HG02870 (cell line): ENCODE results near the gene CEP164.

Source experiments
- ATAC-seq: cut with Tn5 transposase; IDR thresholded peaks from one replicate; pipeline ENCODE4 v1.9.1; 2021; ENCODE audit warnings: mild to moderate bottlenecking, moderate library complexity; ENCODE audit not compliant: unreplicated experiment

The CEP164 gene

DNA sequence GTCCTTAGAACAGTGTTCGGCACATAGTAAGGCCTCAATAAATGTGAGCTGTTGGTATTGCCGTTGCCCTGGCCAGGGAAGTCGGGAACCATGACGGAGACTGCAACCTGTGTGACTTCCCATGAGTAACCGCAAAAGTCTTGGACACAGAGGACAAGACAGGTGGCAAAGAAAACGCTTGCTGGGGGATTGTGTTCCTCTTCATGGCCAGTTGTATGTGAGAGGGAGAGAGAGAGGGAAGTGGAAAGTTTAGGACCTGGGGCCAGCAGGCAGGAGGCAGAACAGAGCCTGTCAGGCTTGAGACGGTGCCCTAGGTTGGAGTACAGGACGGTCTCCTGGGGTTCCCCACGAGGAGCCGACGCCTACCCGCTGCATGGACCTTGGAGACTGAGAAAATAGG lies 90.2 kb downstream of the CEP164 start:
- ATAC-seq = no peak

DNA sequence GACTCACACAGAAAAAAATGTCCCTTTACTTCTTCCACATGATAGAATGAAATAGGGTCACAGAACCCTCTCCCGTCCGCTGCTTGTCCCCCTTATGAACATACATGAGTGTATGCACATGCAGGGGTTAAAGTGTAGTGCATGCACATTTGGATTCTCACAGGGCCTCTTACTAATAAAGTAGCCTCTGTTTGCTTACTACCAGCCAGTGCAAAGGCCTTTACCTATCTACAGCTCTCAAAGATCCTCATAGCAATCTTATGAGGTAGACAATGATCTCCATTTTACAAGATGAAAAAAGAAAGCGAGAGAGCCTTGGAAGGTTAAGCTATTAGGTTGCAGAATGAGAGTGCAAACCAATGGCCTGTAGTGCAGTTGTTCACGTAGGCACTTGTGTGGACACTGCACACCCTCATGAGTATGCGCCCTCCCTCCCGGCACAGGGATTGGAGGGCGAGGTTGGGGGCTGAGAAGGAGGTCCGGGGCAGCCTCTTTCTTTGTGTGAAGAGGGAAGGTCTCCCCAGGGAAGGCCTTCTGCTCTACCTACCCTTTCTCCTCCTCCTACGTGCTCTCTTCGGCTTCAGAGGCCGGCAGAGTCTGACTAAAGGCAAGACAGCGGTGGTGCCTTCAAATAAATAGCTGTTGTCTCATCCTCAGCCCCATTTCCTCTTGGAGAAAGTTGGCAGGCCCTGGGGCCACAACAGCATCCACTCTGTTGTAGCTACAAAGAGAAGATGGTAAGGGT lies 91.3 kb downstream of the CEP164 start:
- ATAC-seq = no peak

GRCh38 chr11:117419482-117420142 lies 92.0 kb downstream of the CEP164 start:
- ATAC-seq = no peak

GRCh38 chr11:117420143-117420485 lies 92.5 kb downstream of the CEP164 start:
- no peak for ATAC-seq

GRCh38 chr11:117420598-117420997 lies 92.9 kb downstream of the CEP164 start:
- ATAC-seq = no peak

GRCh38 chr11:117421041-117421440 lies 93.4 kb downstream of the CEP164 start:
- ATAC-seq = no peak

DNA sequence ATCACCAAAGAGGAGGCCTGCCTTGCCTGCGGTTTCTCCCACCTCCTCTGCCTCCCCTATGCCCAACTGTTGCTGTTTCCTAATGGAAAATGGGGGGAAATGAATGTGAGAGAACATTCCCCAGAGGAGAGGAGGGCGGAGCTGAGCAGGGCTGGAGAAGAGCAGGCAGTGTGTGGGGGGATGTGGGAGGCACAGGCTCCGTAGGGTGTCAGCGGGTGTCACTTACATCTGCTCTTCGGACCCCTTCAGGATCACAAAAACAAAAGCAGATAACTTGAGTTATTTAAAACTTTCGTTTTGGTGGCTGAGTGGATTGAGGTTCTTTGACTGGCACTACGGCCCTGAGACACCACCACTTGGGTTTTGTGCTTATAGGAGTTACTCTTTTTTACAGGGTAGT lies 93.8 kb downstream of the CEP164 start:
- ATAC-seq = no peak

DNA sequence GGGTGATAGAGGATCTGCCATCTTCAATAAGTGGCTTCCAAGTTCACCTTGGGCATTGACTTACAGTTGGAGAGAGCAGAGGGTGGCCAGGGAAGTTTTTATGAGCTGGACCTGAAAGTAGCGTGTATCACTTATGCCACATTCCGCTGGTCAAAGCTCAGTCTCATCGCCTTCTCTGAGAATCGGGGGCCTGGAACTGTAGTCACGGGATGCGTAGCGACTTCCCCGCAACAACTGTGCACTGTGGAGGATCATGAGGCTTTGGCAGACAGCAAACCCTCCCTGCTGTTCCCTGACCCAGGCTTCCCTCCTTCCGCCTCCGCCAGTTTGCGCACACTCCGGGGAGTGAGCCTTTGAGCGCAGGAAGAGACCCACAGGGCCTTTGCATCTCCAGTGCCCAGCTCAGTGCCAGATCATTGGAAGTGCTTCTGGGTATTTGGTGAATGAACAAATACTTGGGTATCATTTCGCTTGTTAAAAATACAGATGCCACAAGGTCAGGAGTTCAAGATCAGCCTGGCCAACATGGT lies 95.5 kb downstream of the CEP164 start:
- ATAC-seq = no peak

DNA sequence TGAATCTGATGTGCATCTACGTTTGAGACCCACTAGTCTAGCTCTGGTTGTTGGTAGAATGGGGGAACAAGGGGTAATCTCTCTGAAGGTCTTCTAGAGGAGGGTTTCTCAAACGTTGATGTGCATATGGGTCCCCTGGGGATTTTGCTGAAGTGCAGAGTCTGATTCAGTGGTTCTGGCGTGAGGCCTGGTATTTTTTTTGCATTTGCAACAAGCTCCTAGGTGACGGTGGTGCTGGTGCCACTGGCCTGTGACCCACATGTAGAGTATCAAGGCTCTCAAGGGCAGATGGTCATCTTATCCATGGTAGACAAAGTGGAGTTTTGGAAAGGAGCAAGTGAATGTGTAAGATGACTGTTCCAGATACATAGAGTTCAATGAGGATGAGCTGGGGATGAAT lies 97.1 kb downstream of the CEP164 start:
- ATAC-seq = no peak

DNA sequence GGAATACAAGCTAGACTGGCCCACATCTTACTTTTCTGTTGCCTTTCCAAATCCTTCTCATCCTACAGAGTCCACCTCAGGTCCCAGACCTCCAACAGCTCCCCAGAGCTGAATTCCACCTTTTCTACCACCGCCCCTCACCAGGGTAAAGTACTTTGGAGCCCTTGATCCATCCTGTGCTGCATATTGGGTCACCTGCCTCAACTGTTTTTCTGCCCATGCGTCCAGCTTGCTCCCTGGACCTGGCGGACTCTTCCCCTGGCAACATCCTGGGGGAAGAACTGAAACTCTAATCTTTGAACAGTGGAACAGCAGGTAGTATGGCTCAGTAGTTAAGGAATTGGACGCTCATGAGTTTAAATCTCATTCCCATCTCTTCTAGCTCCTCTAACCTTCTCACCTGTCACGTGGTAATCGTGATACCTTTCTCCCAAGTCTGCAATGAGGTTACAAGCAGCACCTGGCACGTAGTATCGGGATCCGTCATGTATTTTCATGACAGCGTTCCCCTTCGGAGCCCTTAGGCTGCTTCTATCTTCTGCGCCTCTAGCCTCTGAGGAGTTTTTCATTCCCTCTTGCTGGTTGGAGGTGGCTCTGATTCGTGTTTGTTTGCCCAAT lies 98.1 kb downstream of the CEP164 start:
- no peak for ATAC-seq

DNA sequence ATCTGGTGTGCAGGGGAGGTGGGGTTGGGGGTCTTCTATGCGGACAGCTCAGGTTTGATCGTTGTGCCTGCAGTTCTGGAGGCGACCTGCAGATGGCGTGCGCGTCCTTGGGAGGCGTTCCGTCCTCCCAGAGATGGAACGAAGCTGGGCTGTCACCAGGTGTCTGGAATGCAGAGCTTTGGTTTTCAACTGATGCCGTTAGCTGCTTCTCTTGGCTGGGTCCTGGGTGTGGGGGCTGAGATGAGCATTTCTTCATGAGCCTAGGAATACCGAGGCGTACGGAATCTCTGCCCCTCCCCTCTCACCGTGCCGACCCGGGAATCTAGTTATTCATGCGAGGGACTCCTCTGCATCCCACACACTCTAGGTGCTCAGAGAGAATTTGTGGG lies 98.6 kb downstream of the CEP164 start:
- ATAC-seq = no peak

GRCh38 chr11:117426941-117427340 lies 99.3 kb downstream of the CEP164 start:
- no peak for ATAC-seq

DNA sequence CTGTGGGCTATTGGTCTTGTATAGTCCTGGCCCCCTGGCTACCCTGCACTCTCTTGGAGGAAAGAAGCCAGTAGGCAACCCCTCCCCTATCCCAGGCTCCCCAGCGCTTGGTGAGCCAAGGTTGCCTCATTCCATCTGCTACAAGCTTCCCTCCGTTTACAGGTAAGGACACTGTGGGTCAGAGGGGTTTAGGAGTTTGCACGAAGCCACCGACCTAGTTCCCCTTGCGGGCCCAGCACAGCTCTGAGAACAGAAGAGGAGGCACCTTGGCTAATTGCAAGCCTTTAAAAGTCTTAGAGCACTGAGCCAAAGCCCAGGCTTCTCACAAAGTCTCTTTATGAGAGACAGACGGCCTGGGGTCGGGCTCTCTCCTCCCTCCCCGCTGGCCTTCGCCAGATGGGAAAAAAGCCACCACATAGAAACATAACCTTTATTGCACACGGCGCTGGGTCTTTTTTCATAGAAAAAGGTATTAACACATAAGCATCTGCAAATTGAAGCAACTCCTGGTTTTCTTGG lies 99.8 kb downstream of the CEP164 start:
- no peak for ATAC-seq

GRCh38 chr11:117428186-117428855 lies 100.7 kb downstream of the CEP164 start:
- ATAC-seq = no peak

DNA sequence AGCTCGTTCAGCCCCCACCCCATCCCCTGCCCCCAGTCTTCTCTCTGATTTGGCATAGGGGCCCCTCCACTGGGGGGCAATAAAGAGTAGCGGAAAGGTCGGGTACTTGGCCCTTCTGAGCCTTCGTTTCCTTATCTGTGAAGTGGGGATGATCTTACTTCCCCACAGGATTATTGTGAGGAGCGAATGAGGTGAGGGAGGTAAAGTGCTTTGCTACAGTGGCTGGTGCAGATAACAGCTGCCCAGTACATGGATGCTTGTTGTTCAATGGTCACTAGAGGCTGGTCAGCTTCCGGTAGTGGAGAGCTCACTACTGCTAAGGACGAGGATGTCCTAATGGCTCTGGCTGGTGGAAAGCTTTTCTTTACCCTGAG lies 101.2 kb downstream of the CEP164 start:
- ATAC-seq = no peak

DNA sequence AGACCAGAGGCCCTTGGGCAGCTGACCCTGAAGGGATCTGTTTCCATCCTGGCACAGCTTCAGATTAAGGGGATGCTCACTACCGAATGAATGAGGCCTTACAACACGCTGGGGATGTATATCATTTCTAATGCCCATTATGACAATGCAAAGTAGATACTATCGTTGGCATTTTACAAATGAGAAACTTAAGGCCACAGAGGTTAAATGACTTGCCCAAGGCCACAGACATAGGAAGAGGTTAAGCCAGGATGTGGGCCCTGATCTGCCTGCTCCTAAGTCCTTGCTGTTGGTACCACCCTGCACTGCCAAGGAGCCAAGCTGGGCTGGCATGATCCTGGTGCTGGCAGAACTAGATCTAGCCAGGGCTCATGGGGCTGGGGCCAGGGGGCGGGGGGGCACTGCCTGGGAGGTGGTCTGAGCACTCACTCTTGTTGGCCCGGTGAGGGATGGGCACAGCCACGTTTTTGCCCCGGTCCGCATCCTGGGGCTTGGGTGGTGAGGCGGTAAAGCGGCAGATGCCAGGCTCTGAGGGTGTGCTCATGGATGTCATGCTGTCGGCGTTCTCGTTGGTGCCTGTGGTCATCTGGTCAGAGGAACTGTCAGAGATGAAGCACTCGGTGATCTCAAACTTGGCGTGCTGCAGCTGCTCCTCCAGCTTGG lies 102.8 kb downstream of the CEP164 start:
- no peak for ATAC-seq

GRCh38 chr11:117431436-117431835 lies 103.8 kb downstream of the CEP164 start:
- no peak for ATAC-seq

DNA sequence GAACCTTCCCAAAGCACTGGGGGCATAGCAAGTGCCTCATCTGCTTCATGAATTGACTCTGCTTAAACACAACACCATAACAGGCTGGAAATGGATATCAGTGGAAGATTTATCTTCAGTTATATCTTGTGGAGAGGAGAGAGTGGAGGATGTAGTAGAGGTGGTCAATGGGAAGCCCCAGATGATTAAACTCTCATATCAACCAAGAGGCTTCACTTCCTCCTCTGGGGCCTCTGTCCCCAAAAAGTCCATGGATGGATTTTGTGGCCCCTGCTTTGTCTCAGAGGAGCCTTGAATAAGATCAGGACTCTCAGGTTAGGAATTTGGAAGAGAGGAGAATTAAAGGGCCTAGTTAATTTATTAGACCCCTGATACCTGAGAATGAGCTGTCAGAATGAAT lies 106.1 kb downstream of the CEP164 start:
- ATAC-seq = no peak

DNA sequence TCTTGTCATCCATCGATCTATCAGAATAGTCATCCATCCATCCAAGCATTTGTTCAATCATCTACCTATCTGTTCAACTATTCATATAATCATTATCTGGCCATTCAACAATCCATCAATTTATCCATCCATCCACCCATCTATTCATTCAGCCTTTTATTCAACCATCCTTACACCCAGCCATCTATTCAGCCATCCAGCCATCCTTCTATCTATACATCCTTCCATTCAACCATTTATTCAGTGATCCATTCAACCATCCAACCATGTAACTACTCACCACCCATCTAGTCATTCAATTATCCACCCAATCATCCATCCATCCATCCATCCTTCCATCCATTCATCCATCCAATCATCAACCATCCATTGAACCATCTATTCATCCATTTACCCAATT lies 106.8 kb downstream of the CEP164 start:
- ATAC-seq = no peak

DNA sequence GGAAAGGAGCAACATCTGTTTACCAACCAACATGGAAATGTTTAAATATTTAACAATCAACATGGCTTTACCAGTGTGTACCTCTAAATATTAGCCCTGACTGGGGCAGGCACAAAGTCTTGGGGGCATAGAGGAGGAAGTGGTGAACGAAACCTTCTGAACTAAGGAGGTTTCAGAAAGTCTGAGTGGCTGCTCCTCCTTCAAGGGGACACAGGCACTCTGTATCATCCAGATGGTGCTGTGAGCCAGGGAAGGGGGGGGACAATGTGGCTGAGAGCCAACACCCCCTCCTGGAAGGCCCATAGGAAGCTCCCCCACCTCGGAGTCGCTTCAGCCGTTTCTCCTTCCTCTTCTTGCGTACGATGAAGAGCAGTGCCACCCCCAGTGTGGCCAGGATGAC lies 107.7 kb downstream of the CEP164 start:
- ATAC-seq = peak; percentile 42
